SU-DHL-6 (cell line): ENCODE data around the gene CEP63.

ENCODE experiments used
- EZH2phosphoT487 ChIP-seq: fragments of 200-600 bp; sonication (generic), shearing (Covaris generic); conservative IDR thresholded peaks from 2 replicates; pipeline ENCODE4 v1.6.1; 2018; ENCODE audit warnings: mild to moderate bottlenecking, antibody characterized with exemption, low read length, moderate library complexity, mixed read lengths
- TF ChIP-seq, protein P1 (sequence below): fragments of 200-600 bp; sonication (generic); IDR thresholded peaks from one replicate; pipeline ENCODE4 v1.5.1; 2017; ENCODE audit warnings: antibody characterized with exemption, mild to moderate bottlenecking, low read length, moderate library complexity; ENCODE audit not compliant: insufficient read depth, poor library complexity, severe bottlenecking

DNA sequence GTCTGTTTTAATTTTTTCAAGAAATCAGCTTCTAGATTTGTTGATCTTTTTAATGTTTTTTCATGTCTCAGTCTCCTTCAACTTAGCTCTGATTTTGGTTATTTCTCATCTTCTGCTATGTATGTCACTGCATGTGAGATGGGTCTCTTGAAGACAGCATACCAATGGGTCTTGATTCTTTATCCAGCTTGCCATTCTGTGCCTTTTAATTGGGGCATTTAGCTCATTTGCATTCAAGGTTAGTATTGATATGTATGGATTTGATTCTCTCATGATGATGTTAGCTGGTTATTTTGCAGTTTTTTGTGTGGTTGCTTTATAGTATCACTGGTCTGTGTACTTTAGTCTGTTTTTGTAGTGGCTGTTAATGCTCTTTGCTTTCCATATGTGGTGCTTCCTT, 39.4 kb downstream of the CEP63 start:
- TF ChIP-seq, protein P1, sequence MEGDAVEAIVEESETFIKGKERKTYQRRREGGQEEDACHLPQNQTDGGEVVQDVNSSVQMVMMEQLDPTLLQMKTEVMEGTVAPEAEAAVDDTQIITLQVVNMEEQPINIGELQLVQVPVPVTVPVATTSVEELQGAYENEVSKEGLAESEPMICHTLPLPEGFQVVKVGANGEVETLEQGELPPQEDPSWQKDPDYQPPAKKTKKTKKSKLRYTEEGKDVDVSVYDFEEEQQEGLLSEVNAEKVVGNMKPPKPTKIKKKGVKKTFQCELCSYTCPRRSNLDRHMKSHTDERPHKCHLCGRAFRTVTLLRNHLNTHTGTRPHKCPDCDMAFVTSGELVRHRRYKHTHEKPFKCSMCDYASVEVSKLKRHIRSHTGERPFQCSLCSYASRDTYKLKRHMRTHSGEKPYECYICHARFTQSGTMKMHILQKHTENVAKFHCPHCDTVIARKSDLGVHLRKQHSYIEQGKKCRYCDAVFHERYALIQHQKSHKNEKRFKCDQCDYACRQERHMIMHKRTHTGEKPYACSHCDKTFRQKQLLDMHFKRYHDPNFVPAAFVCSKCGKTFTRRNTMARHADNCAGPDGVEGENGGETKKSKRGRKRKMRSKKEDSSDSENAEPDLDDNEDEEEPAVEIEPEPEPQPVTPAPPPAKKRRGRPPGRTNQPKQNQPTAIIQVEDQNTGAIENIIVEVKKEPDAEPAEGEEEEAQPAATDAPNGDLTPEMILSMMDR, result no peak
- no peak for TF ChIP-seq EZH2phosphoT487
